GM21528 (cell line): ENCODE data around the gene MAP7.
"Not testable (repeated sequence)": the region's sequence is repeated elsewhere in the genome, so short reads cannot be mapped to it uniquely, and the experiment has no call there.

Experiments used
- ATAC-seq: cut with Tn5 transposase; IDR thresholded peaks from one replicate; pipeline ENCODE4 v1.9.1; 2021; ENCODE audit warnings: mild to moderate bottlenecking, moderate library complexity; ENCODE audit not compliant: unreplicated experiment, low FRiP score

Gene MAP7

DNA sequence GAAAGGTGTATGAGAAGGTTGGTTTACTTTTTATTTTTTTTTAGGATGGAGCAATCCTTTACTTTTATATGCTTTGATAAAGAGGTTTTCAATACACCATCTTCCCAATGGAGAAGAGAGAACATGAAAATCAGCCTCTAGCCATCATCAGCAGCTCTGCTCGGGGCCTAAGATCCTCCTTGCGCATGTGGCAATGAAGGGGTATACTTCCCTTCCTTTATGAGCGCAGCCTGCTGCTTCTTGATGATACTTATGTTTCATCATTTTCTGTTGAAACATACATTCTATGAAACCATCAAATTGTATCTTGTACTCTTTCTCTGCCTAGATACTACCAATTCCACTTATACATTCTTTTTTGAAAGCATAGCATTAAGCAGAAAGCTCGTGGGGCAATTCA, 74.5 kb downstream of the MAP7 start:
- no peak for ATAC-seq

DNA sequence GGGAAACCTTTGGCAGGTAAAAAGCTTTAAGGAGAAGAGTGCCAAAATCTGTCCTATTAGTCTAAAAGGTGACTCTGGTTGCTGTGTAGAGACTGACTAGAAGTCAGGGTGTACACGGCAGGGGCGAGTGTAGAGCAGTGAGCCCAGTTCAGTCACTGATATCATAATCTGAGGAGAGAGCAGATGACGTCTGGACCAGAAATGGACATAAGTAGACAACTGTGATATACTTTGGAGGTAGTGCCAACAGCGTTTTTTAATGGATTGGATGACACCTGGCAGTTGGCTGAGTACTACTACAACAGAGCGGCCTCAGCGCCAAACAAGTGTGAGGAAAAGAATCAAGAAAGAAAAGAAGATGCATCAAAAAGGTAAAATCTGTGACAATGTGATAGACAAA, 76.0 kb downstream of the MAP7 start:
- no peak for ATAC-seq

DNA sequence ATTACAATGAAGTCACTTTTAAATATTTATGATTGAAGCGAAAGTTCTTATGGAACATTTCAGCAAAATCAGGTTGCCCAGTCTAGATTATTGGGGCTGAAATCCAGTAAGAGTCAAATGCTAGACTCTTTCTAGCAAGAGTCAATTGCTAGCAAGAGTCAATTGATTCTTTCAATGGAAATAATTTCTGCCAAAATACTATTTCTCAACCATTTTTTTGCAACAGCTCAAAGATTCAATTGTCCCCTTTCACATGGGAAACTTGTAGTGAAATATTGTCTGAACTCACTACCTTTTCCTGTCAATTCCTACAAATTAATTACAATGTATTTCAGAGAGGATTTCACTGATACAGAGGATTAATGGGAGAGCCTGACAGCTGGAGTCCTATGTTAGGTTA, 78.3 kb downstream of the MAP7 start:
- no peak for ATAC-seq

- no peak for ATAC-seq
These were observed 78.8 kb downstream of the MAP7 start for GRCh38 chr6:136471372-136471771.

DNA sequence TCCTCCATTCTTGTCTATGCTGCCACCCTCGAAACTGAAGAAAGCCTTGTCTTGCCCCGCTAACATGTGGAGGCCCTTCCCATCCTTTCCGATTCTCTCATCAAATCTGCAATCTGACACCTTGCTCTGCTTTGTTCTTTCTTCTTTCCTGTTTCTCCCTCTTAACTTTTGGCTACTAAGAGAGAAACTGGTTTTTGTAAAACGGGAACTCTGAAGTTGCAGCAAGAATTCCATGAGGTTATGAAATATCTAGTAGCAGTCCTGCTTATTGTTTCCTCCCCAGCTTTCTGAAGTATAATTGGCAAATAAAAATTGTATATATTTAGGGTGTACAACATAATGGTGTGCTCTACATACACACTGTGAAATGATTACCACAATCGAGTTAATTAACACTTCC, 80.2 kb downstream of the MAP7 start:
- ATAC-seq, result no peak

GRCh38 chr6:136469154-136469553, 81.1 kb downstream of the MAP7 start:
- ATAC-seq, result no peak

DNA sequence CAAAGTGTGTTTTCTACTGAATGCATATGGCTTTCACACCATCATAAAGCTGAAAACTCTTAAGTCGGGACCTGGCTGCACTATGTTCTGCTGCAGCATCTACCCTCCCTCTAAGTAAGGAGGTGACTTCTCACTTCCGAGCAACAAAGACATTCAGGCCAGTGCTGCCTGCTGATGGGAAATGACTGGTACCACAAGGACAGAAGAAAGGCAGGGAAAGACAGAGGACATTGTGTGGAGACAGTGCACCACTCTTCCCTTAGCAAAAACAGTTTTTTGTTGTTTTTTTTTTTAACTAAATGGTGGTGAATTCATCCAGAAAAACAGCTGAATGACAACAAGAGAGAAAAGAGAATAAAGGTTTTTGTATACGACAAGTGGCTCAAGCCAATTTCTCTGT, 81.5 kb downstream of the MAP7 start:
- ATAC-seq, result no peak

DNA sequence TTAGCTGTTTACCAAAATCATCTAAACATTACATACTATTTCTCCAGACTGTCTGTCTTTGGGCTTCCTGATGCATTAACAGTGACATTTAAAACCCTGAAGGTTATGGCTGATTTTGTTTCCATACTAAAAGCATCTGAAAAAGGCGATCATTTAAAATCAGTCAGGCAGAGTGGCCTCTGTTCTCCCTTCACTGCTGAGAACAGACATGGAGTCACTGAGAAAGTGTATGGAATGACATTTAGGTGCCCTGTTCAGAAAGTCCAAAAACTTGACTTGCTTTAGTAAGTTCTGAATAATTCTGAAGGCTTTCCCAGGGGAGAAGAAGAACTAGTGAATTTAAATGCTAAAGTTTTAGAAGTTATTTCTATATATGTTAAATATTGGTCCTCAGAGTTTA, 83.0 kb downstream of the MAP7 start:
- ATAC-seq, result no peak

GRCh38 chr6:136466777-136467176, 83.4 kb downstream of the MAP7 start:
- ATAC-seq, result no peak

DNA sequence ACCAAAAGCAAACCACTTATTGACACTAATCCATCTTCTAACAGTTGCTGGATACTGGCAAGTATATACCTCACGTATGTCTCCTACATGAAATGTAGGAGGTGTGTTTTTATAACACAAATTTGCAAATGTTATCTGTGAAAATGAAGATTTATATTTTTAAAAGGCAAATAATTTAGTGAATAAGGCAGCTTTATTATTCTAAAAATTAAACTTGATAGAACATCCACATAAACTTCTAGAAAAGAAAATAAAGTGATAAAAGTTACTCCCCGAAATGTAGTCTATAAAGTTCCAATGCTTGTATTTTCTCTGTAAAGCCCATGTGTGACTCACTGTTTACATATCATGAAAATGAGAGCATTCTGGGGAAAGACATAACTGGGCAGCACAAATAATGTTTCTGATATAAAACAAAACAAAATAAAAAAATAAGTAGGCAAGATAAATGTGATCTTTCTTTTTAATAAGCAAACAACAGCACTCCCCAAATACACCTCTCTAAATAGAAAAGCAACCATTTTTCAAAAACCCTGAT, 84.4 kb downstream of the MAP7 start:
- ATAC-seq, result no peak

- no peak for ATAC-seq
These were observed 85.3 kb downstream of the MAP7 start for GRCh38 chr6:136464874-136465273.

DNA sequence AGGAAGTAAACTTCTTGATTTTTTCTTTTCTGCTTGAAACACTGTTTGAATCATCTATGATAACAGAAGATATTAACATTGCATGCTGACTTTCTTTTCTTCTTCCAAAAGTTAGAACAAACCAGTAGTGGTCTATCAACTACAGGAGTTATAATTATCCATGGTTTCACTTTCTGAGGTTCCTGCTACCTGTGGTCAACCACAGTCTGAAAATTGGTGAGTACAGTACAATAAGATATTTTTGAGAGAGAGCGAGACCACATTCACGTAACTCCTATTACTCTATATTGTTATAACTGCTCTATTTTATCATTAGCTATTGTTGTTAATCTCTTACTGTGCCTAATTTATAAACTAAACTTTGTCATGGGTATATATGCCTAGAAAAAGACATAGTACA, 86.1 kb downstream of the MAP7 start:
- ATAC-seq, result no peak

GRCh38 chr6:136463743-136464142, 86.5 kb downstream of the MAP7 start:
- ATAC-seq, result no peak

GRCh38 chr6:136446579-136447187, 103.5 kb downstream of the MAP7 start:
- ATAC-seq, result no peak

DNA sequence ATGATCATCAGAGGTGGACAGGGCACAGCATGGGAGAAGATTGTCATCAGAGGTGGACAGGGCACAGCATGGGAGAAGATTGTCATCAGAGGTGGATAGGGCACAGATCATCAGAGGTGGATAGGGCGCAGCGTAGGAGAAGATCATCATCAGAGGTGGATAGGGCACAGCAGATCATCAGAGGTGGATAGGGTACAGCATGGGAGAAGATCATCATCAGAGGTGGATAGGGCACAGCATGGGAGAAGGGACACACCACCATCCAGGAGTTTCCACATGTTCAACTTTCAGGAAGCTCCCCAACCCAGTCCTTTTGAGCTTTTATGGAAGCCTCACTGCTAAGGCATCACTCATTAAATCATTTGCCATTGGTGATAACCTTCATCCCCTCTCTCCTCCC, 104.1 kb downstream of the MAP7 start:
- no peak for ATAC-seq

- no peak for ATAC-seq
These were observed 105.2 kb downstream of the MAP7 start for GRCh38 chr6:136445063-136445462.

DNA sequence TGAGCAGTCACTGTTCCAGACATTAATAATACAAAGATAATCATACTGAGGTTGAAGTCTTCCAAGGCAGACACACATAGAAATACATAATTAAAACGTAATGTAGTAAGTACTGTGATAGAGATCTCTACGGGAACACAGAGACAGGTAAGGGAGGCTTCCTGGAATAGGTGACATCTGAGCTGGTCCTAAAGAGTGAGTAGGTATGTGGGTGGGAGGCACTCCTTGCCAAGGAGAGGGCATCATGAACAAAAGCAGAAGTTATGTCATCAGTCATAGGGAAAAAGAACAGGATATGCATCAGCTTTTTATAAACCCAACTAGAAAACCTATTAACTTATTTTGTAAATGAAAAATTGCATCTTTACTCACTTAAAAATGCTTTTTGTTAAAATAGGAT, 110.0 kb downstream of the MAP7 start:
- ATAC-seq, result no peak

DNA sequence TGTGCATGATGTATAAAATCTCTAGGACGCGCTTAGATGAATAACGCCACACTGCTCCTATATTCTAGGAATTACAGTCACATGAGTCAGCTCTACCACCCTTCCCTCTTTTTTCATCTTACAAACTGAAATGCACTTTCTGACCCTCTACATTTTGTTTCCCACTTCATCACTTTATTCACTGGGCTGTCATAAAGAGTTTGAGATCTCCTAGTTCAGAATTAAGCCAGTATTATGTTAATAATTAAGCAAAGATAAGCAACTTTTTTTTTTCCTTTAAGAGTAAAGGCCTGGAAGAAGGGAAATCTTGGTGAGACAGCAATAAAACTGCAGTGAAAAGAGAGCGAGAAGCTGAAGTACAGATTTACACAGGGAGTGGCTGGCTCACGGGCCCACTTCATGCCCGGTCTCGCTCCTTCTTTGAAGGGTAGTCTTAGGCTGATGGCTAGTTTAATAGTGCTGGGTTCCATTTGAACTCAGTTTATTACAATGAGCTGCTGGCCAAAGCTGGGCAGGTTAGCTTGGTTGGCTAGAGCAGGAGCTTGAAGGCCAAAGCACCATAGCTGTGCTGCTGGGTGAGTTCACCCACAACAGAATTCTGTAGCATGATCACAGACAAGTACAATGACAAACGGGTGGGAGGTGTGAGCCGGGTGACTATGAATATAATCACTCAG, 110.6 kb downstream of the MAP7 start:
- no peak for ATAC-seq

DNA sequence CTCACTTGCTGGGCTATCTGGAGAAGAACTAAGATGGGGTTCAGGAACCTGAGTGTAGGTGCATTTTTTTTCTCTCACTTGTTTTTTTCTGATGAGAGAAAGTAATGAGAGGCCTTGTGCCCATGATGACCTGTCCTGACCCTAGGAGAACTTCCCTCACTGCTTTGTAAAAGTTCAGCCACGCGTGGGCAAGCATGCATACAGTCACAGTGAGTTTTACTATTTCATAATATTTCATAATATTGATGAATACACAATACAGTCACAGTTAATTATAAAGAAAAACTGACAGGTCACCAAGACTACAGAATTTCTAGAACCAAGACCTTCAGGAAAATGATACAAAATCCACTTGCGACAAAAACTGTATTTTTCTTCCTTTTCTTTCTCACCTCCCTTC, 111.8 kb downstream of the MAP7 start:
- no peak for ATAC-seq

DNA sequence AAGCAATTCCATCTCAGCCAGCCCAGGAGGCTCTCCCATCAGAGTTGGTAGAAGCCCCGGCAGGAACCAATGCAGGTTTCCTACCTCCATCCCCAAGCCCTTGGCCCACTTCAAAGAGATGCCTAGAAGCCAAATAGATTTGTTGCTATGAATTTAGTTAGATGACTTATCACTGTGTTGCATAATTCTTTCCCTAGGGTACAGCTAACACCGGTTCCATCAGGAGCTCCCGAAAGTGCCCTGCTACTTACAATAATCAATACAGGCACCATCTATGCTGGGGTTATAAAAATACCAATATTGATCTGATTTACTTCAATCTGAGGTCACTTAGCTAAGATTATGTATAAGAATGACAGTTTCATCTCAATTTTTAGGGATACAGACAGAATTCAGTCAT, 113.0 kb downstream of the MAP7 start:
- ATAC-seq, result no peak

- ATAC-seq, result no peak
These were observed 115.1 kb downstream of the MAP7 start for GRCh38 chr6:136435101-136435500.

DNA sequence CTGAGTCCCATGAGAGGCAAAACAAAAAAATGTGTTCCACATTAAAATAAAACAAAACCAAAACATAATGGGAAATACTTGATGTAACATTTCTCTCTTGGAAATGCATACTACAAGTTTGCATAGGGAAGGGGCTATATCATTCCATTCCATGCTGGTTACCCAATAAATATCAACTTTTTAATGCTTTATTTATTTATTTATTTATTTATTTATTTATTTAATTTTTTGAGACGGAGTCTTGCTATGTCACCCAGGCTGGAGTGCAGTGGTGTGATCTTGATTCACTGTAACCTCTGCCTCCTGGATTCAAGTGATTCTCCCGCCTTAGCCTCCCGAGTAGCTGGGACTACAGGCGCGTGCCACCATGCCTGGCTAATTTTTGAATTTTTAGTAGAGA, 118.9 kb downstream of the MAP7 start:
- not testable (repeated sequence) for ATAC-seq
